ENCODE results near the gene DNAAF1. TPM values are rescaled to one million over a fixed set of nuclear protein-coding genes. Genes with fewer than 3 reads are reported as not detected.

The DNAAF1 gene
- polyA plus RNA-seq, 1 donor (not counting 4 experiments of a cell fraction or from before 2014, with no cell fraction given), result 0.01 TPM

DNA sequence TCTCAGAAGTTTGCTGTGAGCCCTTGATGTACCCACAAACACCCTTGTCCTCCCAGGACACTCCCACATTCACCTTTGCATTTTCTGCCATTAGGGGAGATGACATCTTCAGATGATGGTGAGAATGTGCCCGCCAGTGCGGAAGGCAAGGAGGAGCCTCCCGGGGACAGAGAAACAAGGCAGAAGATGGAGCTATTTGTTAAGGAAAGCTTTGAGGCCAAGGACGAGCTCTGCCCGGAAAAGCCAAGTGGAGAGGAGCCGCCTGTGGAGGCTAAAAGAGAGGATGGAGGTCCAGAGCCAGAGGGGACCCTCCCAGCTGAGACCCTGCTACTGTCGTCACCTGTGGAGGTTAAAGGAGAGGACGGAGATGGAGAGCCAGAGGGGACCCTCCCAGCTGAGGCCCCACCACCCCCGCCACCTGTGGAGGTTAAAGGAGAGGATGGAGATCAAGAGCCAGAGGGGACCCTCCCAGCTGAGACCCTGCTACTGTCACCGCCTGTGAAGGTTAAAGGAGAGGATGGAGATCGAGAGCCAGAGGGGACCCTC, 24.7 kb downstream of the DNAAF1 start:
- no peaks in the 10 kb centered on the region for H3K36me3 ChIP-seq (ENCODE audit: control insufficient read depth in 2 of 2, extremely low read depth in 1 of 2, insufficient read depth in 2 of 2, low read length in 2 of 2)
- dilution Hi-C loops (cut with MboI; ENCODE audit: extremely low pct_ligation_motif_present, low sequenced_read_pairs), result no loop called here

DNA sequence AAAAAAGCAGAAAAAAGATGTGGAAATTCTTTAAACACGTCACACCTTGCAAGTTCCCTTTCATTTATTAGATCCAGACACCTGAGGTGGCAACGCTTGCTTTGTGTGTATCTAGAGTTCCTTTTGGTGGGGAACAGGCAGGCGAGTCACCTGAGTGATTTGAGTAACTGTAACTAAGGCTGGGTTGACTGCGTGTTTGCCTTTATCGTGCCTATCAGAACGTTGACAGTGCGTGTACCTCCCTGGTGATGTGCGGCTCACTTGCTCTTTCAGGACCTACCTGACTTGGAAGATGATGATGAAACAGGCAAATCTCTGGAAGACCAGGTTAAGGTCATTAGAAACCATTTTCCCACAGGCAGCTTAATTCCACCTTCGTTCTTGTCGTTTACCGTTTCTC, 29.3 kb downstream of the DNAAF1 start:
- Histone ChIP-seq H3K9ac (ENCODE audit: control insufficient read depth, extremely low read depth, insufficient read depth, low read length) (no peak overlapping the region), H3K79me2 (ENCODE audit: control insufficient read depth, insufficient read depth, low read length) (no peaks in the 10 kb centered on the region), H4K20me1 (ENCODE audit: control insufficient read depth, extremely low read depth, insufficient read depth, low read length) (no peaks in the 10 kb centered on the region), H3K4me1 (ENCODE audit: control insufficient read depth, extremely low read depth, insufficient read depth, low read length) (peaks cover 29% of the 10 kb centered on the region), H3K4me3 (ENCODE audit: control insufficient read depth in 2 of 3, extremely low read depth in 1 of 3, insufficient read depth in 2 of 3, low read depth in 1 of 3, low read length in 3 of 3) (no peak overlapping the region), H3K36me3 (ENCODE audit: control insufficient read depth in 2 of 2, extremely low read depth in 1 of 2, insufficient read depth in 2 of 2, low read length in 2 of 2) (peaks cover 4 to 7% of the 10 kb centered on the region in 2 experiments), H3K9me3 (ENCODE audit: control insufficient read depth, low read depth, low read length) (no peaks in the 10 kb centered on the region), H3K27me3 (ENCODE audit: control insufficient read depth, extremely low read depth, insufficient read depth, low read length) (no peaks in the 10 kb centered on the region), H3K27ac (ENCODE audit: control insufficient read depth, insufficient read depth, low read length) (no peak overlapping the region), H3K4me2 (ENCODE audit: control insufficient read depth, extremely low read depth, insufficient read depth, low read depth, low read length) (no peak overlapping the region), H2AFZ (ENCODE audit: control insufficient read depth, low read length) (no peak overlapping the region), H3K9me1 (ENCODE audit: control insufficient read depth, extremely low read depth, insufficient read depth, low read length) (no peaks in the 10 kb centered on the region)
- no peak for DNase-seq (ENCODE audit: low read depth, low spot score)
- dilution Hi-C loops (cut with MboI; ENCODE audit: extremely low pct_ligation_motif_present, low sequenced_read_pairs), result no loop called here
- no peak for FAIRE-seq
- TF ChIP-seq EZH2 (IDR thresholded peaks at IDR 0.05; ENCODE audit: low read length), result no peak
- TF ChIP-seq, protein P1, sequence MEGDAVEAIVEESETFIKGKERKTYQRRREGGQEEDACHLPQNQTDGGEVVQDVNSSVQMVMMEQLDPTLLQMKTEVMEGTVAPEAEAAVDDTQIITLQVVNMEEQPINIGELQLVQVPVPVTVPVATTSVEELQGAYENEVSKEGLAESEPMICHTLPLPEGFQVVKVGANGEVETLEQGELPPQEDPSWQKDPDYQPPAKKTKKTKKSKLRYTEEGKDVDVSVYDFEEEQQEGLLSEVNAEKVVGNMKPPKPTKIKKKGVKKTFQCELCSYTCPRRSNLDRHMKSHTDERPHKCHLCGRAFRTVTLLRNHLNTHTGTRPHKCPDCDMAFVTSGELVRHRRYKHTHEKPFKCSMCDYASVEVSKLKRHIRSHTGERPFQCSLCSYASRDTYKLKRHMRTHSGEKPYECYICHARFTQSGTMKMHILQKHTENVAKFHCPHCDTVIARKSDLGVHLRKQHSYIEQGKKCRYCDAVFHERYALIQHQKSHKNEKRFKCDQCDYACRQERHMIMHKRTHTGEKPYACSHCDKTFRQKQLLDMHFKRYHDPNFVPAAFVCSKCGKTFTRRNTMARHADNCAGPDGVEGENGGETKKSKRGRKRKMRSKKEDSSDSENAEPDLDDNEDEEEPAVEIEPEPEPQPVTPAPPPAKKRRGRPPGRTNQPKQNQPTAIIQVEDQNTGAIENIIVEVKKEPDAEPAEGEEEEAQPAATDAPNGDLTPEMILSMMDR (optimal IDR thresholded peaks at IDR 0.05 in 1 of 3, IDR thresholded peaks at IDR 0.05 in 1 of 3, conservative IDR thresholded peaks at IDR 0.05 in 1 of 3; ENCODE audit: extremely low read depth in 1 of 3, insufficient read depth in 2 of 3, low read length in 3 of 3), result no peak

More for the DNA sequence above, 24.7 kb downstream of the DNAAF1 start:
- H3K9ac ChIP-seq (ENCODE audit: control insufficient read depth, extremely low read depth, insufficient read depth, low read length), result no peak overlapping the region
- no peaks in the 10 kb centered on the region for H4K20me1 ChIP-seq (ENCODE audit: control insufficient read depth, extremely low read depth, insufficient read depth, low read length)
- H3K4me1 ChIP-seq (ENCODE audit: control insufficient read depth, extremely low read depth, insufficient read depth, low read length), result no peaks in the 10 kb centered on the region
- no peak overlapping the region for H3K27ac ChIP-seq (ENCODE audit: control insufficient read depth, insufficient read depth, low read length)
- H3K4me3 ChIP-seq (ENCODE audit: control insufficient read depth in 2 of 3, extremely low read depth in 1 of 3, insufficient read depth in 2 of 3, low read depth in 1 of 3, low read length in 3 of 3), result no peak overlapping the region
- H3K9me1 ChIP-seq (ENCODE audit: control insufficient read depth, extremely low read depth, insufficient read depth, low read length), result no peaks in the 10 kb centered on the region
- H3K9me3 ChIP-seq (ENCODE audit: control insufficient read depth, low read depth, low read length), result no peaks in the 10 kb centered on the region
- peaks cover 10% of the 10 kb centered on the region for H3K27me3 ChIP-seq (ENCODE audit: control insufficient read depth, extremely low read depth, insufficient read depth, low read length)
- no peak overlapping the region for H2AFZ ChIP-seq (ENCODE audit: control insufficient read depth, low read length)
- no peaks in the 10 kb centered on the region for H3K79me2 ChIP-seq (ENCODE audit: control insufficient read depth, insufficient read depth, low read length)
- no peak for FAIRE-seq
- H3K4me2 ChIP-seq (ENCODE audit: control insufficient read depth, extremely low read depth, insufficient read depth, low read depth, low read length), result no peak overlapping the region
- DNase-seq (ENCODE audit: low read depth, low spot score), result no peak
- no peak for TF ChIP-seq EZH2 (IDR thresholded peaks at IDR 0.05; ENCODE audit: low read length)
- TF ChIP-seq, protein P1 (optimal IDR thresholded peaks at IDR 0.05 in 1 of 3, IDR thresholded peaks at IDR 0.05 in 1 of 3, conservative IDR thresholded peaks at IDR 0.05 in 1 of 3; ENCODE audit: extremely low read depth in 1 of 3, insufficient read depth in 2 of 3, low read length in 3 of 3), result no peak

Measured in keratinocyte (primary cell).